ENCODE data around the gene DNAJC6.

DNA sequence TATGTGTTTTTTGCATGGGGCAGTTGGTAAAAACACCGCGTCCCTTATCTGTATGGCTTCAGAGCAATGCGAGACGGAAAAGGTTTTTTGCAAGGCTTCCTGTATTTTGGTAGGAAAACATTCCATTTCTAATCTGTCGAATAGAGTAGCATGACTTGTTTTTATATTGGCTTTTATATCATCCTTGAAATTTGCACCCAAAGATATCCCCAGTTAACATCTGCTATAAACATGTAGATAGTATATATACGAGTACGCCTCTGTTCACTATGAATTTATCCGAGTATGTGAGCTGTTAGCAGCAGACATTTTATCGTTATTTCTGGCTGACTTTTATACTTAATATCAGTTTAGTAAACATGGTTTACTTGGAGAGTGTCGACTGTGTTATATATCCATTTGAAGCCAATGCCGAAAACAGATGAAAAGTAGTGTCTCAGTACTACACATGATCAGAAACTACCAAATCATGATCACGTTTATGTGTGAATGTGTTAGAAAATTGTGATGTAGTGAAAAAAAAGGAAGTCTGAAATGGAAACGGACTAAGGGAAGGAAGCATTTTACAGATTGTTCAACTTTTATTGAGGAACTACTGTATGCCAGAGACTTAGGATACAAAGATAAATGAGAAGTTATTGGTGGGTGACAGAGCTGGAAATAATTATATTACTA, 112.1 kb downstream of the DNAJC6 start:
- TF ChIP-seq, protein P1, sequence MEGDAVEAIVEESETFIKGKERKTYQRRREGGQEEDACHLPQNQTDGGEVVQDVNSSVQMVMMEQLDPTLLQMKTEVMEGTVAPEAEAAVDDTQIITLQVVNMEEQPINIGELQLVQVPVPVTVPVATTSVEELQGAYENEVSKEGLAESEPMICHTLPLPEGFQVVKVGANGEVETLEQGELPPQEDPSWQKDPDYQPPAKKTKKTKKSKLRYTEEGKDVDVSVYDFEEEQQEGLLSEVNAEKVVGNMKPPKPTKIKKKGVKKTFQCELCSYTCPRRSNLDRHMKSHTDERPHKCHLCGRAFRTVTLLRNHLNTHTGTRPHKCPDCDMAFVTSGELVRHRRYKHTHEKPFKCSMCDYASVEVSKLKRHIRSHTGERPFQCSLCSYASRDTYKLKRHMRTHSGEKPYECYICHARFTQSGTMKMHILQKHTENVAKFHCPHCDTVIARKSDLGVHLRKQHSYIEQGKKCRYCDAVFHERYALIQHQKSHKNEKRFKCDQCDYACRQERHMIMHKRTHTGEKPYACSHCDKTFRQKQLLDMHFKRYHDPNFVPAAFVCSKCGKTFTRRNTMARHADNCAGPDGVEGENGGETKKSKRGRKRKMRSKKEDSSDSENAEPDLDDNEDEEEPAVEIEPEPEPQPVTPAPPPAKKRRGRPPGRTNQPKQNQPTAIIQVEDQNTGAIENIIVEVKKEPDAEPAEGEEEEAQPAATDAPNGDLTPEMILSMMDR (IDR thresholded peaks at IDR 0.05 in 4 of 5, conservative IDR thresholded peaks at IDR 0.05 in 1 of 5), result no peak
- TF ChIP-seq POLR2A (IDR thresholded peaks at IDR 0.05), result no peak
